ENCODE measurements around the gene HIPK3.
"Not testable (repeated sequence)": the region's sequence is repeated elsewhere in the genome, so short reads cannot be mapped to it uniquely, and the experiment has no call there.

Gene HIPK3

GRCh38 chr11:33358150-33358831, 101.1 kb downstream of the HIPK3 start:
- no peak for DNase-seq (ENCODE audit: low read depth in 2 of 2)

GRCh38 chr11:33360642-33361041, 103.5 kb downstream of the HIPK3 start:
- no peak for DNase-seq (ENCODE audit: low read depth in 2 of 2)

- DNase-seq (ENCODE audit: low read depth in 2 of 2): no peak
Observed at GRCh38 chr11:33362051-33362910, 105.1 kb downstream of the HIPK3 start.

- no peak for DNase-seq (ENCODE audit: low read depth in 2 of 2)
Observed at GRCh38 chr11:33366918-33367317, 109.7 kb downstream of the HIPK3 start.

GRCh38 chr11:33368475-33368874, 111.3 kb downstream of the HIPK3 start:
- DNase-seq (ENCODE audit: low read depth in 2 of 2): not testable (repeated sequence)

GRCh38 chr11:33368931-33369330, 111.8 kb downstream of the HIPK3 start:
- DNase-seq (ENCODE audit: low read depth in 2 of 2): no peak

GRCh38 chr11:33373636-33374035, 116.5 kb downstream of the HIPK3 start:
- DNase-seq (ENCODE audit: low read depth in 2 of 2): no peak

- DNase-seq (ENCODE audit: low read depth in 2 of 2): no peak
Observed at GRCh38 chr11:33375236-33375635, 118.1 kb downstream of the HIPK3 start.

GRCh38 chr11:33375688-33376311, 118.6 kb downstream of the HIPK3 start, which contains the start of gene KIAA1549L:
KIAA1549L (plus strand) TSS chr11:33376108.
- DNase-seq (ENCODE audit: low read depth in 2 of 2): no peak

- DNase-seq (ENCODE audit: low read depth in 2 of 2): no peak
Observed at GRCh38 chr11:33376331-33377310, 119.4 kb downstream of the HIPK3 start.

- DNase-seq (ENCODE audit: low read depth in 2 of 2): no peak
Observed at GRCh38 chr11:33377412-33378370, 120.5 kb downstream of the HIPK3 start.

- no peak for DNase-seq (ENCODE audit: low read depth in 2 of 2)
Observed at GRCh38 chr11:33379947-33380346, 122.8 kb downstream of the HIPK3 start.

- DNase-seq (ENCODE audit: low read depth in 2 of 2): no peak
Observed at GRCh38 chr11:33383075-33383919, 126.1 kb downstream of the HIPK3 start.

GRCh38 chr11:33383920-33384209, 126.7 kb downstream of the HIPK3 start:
- DNase-seq (ENCODE audit: low read depth in 2 of 2): no peak

- no peak for DNase-seq (ENCODE audit: low read depth in 2 of 2)
Observed at GRCh38 chr11:33384220-33384619, 127.0 kb downstream of the HIPK3 start.

GRCh38 chr11:33387581-33387980, 130.4 kb downstream of the HIPK3 start:
- no peak for DNase-seq (ENCODE audit: low read depth in 2 of 2)

GRCh38 chr11:33387996-33388395, 130.8 kb downstream of the HIPK3 start:
- no peak for DNase-seq (ENCODE audit: low read depth in 2 of 2)

GRCh38 chr11:33388793-33389525, 131.8 kb downstream of the HIPK3 start:
- DNase-seq (ENCODE audit: low read depth in 2 of 2): no peak

GRCh38 chr11:33389635-33390034, 132.5 kb downstream of the HIPK3 start:
- DNase-seq (ENCODE audit: low read depth in 2 of 2): no peak

All from stimulated activated CD8-positive, alpha-beta memory T cell treated with anti-CD3 and anti-CD28 coated beads, Interleukin-7, amount 100 ng/mL, for 4 hours (primary cell).